GM21423 (cell line): Measurements from ENCODE around the gene VGF.
A peak's percentile ranks its signal among the peaks of the same experiment; 100 is the strongest.
"Not testable (repeated sequence)": the region's sequence is repeated elsewhere in the genome, so short reads cannot be mapped to it uniquely, and the experiment has no call there.

ENCODE experiments used
- ATAC-seq: cut with Tn5 transposase; IDR thresholded peaks from one replicate; pipeline ENCODE4 v1.9.1; 2021; ENCODE audit warnings: mild to moderate bottlenecking, moderate library complexity; ENCODE audit not compliant: unreplicated experiment

The VGF gene

DNA sequence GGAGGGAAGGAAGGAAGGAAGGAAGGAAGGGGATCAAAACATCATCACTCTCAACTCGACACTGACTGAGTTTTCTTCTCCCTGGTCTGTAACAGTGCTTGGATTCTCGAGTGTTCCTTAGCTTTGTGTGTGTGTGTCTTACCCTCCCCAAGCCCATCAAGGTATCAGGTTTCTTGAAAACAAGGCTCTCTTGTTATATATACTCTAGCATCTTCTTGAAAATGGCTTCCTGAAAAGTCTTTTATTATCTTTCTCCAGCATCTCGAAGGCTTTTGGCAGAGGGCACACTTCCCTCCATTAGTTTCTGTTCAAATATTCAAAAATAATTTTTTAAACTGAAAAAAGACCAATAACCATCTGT is 25.1 kb downstream of the VGF start:
- ATAC-seq = no peak

- peak; percentile 86 for ATAC-seq
These were observed 27.0 kb downstream of the VGF start for GRCh38 chr7:101138213-101138870.

DNA sequence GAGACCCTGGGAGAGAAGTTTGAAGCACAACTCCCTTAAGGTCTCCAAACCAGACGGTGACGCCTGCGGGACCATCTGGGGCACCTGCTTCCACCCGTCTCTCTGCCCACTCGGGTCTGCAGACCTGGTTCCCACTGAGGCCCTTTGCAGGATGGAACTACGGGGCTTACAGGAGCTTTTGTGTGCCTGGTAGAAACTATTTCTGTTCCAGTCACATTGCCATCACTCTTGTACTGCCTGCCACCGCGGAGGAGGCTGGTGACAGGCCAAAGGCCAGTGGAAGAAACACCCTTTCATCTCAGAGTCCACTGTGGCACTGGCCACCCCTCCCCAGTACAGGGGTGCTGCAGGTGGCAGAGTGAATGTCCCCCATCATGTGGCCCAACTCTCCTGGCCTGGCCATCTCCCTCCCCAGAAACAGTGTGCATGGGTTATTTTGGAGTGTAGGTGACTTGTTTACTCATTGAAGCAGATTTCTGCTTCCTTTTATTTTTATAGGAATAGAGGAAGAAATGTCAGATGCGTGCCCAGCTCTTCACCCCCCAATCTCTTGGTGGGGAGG is 27.6 kb downstream of the VGF start:
- no peak for ATAC-seq

DNA sequence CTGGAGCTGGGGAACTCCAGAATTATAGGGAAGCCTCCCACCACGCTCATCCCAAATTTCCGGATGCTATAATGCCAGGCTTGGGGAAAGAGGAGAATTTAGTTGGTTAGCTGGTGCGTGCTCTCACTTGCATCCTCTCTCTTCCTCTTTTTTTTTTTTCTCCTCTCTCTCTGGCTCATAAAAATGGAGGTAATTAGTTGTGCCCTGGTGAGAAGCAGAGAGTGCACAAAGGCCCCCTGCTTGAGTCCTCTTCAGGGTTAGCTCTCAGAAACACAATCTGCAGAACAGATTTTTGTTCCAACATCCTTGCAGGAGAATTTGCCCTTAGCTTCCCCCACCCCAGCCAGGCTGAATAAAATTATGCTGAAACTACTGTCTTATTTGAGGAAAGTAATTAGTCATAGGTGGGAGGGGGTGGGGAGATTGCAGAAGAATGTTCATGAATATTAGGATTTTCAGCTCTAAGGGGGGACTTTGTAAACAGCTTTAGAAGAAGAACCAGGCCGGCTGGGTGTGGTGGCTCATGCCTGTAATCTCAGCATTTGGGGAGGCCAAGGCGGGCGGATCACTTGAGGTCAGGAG is 30.9 kb downstream of the VGF start:
- no peak for ATAC-seq

DNA sequence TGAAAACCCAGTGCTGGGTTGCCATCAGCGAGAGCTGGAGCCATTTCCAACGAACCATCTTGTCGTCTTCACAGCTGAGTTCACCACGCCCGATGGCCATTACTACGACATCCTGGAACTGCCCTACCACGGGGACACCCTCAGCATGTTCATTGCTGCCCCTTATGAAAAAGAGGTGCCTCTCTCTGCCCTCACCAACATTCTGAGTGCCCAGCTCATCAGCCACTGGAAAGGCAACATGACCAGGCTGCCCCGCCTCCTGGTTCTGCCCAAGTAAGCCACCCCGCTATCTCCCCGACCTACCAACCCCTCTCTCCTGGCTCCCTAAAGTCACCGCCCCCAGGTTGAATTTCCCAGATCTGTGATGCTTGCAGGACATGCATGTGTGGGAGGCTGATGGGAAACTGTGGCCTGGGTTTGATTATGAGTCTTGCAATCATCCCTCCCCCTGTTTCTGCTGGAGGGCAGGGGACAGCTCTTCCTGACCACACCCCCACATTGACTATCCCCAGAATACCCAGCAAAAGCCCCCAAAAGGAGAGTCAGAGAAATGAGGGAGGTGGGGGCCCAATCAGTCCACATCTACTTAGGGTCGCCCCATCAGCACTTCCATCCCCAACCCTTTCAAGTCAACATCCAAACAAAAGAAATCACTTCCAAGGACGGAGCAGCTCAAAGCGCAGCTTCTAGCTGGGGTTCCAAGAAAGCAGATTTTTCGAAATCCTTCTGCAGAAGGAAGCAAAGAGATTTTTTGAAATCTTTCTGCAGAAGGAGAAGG is 31.6 kb downstream of the VGF start:
- ATAC-seq = no peak

- ATAC-seq = not testable (repeated sequence)
These were observed 32.5 kb downstream of the VGF start for GRCh38 chr7:101132626-101133600.

GRCh38 chr7:101129603-101130117 is 35.7 kb downstream of the VGF start:
- no peak for ATAC-seq

GRCh38 chr7:101128040-101128834 is 37.1 kb downstream of the VGF start:
- no peak for ATAC-seq

DNA sequence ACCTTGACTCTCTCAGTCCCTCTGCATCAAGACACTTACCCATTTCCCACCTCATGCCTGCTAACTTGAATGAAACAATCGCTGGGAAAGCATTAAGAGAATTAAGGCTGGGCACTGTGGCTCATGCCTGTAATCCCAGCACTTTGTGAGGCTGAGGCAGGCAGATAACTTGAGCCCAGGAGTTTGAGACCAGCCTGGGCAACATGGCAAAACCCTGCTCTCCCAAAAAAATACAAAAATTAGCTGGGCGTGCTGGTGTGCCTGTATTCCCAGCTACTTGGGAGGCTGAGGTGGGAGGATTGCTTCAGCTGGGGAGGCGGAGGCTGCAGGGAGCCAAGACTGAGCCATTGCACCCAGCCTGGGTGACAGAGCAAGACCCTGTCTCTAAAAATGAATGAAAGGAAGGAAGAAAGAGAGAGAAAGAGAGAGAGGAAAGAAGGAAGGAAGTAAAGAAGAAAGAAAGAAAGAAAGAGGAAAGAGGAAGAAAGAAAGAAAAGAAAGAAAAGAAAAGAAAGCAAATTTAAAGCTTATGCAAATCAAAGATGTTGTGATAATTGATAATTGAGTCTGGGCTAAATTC is 37.8 kb downstream of the VGF start:
- no peak for ATAC-seq

DNA sequence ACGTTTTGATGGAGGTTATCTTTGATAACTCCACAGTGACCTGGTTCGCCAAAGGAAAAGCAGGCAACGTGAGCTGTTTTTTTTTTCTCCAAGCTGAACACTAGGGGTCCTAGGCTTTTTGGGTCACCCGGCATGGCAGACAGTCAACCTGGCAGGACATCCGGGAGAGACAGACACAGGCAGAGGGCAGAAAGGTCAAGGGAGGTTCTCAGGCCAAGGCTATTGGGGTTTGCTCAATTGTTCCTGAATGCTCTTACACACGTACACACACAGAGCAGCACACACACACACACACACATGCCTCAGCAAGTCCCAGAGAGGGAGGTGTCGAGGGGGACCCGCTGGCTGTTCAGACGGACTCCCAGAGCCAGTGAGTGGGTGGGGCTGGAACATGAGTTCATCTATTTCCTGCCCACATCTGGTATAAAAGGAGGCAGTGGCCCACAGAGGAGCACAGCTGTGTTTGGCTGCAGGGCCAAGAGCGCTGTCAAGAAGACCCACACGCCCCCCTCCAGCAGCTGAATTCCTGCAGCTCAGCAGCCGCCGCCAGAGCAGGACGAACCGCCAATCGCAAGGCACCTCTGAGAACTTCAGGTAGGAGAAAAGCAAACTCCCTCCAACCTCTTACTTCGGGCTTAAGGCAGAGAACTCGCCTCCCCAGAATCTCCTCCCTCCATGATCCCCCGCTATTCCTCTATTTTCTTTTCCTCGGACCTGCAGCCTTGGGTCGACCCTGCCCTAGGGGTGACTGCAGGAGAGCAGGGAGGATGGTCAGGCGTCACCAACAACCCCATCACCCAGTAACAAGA is 38.5 kb downstream of the VGF start, which contains the start of gene SERPINE1:
Gene SERPINE1 (plus strand): TSS at position 454 of the 809 bp plus-strand sequence. CDS start 1,290 bp downstream, outside the sequence.
- peak; percentile 61 for ATAC-seq

GRCh38 chr7:101125989-101126650 is 39.2 kb downstream of the VGF start:
- peak; percentile 41 for ATAC-seq

GRCh38 chr7:101124376-101125056 is 40.9 kb downstream of the VGF start:
- no peak for ATAC-seq

DNA sequence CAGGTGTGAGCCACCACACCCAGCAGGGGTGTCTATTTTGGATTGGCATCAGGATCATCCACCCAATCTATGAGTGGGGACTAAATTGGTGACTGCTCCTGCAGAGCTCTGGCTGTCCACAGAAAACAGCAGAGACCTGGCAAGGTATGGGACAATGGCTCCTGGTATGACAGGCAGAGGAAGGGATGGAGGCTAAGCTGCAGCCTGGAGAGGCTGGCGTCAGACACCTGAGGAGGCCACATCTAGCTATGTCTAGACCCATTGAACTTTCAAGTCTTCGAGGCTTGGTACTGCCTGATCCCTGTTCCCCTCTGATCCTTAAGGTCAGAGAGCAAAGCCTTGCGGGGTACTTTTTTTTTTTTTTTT is 41.7 kb downstream of the VGF start:
- ATAC-seq = no peak

GRCh38 chr7:101122933-101123702 is 42.3 kb downstream of the VGF start:
- no peak for ATAC-seq

DNA sequence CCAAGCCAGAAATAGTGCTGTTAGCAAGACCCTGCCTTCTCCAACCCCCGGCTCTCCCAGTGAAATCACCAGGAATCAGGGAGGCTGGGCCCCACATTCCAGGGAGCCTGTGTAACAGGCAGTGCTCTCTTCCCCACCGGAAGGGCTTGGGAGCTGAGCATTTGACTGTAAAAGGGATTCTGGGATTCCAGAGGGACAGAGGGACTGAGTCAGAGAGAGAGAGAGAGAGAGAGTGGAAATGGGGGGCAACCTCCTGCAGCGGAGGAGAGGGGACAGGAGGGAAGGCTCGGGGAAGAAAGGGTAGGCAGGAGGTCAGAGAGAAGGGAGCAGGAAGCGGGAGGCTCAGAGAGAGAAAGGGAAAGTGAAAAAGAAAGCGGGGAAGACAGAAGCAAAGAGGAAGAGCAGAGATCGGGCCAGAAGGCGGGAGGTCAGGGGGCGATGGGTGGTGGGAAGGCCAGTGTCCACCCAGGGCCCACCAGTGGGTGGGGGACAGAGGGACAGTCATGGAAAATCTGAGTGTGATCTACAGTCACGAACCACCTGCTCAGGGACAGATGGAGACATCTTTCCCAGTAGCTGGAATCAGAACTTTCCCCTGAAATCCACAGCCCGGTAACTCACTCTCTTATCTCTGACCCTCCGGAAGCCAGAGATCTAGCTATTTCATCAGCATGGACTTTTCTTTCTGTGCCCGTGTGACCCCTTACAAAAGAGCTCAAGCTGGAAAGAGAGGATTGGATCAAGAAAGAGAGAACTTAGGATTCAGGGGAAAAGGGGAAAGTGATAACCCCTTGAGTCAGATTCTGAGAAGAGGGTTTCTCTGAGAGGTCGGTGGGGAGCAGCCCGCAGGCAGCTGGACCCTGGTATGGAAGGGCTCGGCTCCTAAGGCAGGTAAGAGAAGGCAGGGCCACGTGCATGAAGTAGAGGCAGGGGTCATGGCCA is 43.1 kb downstream of the VGF start:
- ATAC-seq = no peak

GRCh38 chr7:101121631-101121990 is 43.8 kb downstream of the VGF start:
- not testable (repeated sequence) for ATAC-seq
